K562 (cell line): ENCODE results near the gene RPL15. TPM values are rescaled to one million over a fixed set of nuclear protein-coding genes. Genes with fewer than 3 reads are reported as not detected.

Experiments used
- ARID2 ChIP-seq: fragments of 450-650 bp; IDR thresholded peaks from 2 replicates; pipeline ENCODE4 v1.6.1; 2017; ENCODE audit warnings: antibody characterized with exemption, mild to moderate bottlenecking
- CHD4 ChIP-seq: fragments of 200-600 bp; sonication (generic); IDR thresholded peaks from 3 replicates; pipeline ENCODE4 v1.6.1; 2012; ENCODE audit warnings: low read depth, mild to moderate bottlenecking, mixed read lengths, low read length, inconsistent platforms; ENCODE audit not compliant: insufficient read depth, insufficient replicate concordance, poor library complexity, severe bottlenecking
- DIDO1 ChIP-seq: fragments of 450-650 bp; IDR thresholded peaks from 2 replicates; pipeline ENCODE4 v1.6.1; 2016; ENCODE audit warnings: low read depth, missing biosample characterization, missing genetic modification characterization
- FOXJ2 ChIP-seq: fragments of 200-800 bp; sonication (Bioruptor generic); IDR thresholded peaks from 2 replicates; pipeline ENCODE4 v1.6.1; 2016; ENCODE audit warnings: missing genetic modification characterization, missing compliant biosample characterization
- HDAC6 ChIP-seq: IDR thresholded peaks from 2 replicates; pipeline ENCODE4 v1.6.1; 2012; ENCODE audit warnings: low read depth, mild to moderate bottlenecking, control low read depth, inconsistent platforms, low read length, moderate library complexity
- IFI16 ChIP-seq: fragments of 250-450 bp; sonication (Bioruptor Pico); IDR thresholded peaks from 2 replicates; pipeline ENCODE4 v2.1.2; 2022; ENCODE audit warnings: mild to moderate bottlenecking, inconsistent platforms
- LEF1 ChIP-seq: fragments of 450-650 bp; IDR thresholded peaks from 2 replicates; pipeline ENCODE4 v1.6.1; 2016; ENCODE audit warnings: mild to moderate bottlenecking
- MTA1 ChIP-seq: fragments of 450-650 bp; IDR thresholded peaks from 2 replicates; pipeline ENCODE4 v1.6.1; 2017; ENCODE audit warnings: borderline replicate concordance
- OTX1 ChIP-seq: fragments of 450-650 bp; formaldehyde crosslinking; IDR thresholded peaks from 2 replicates; pipeline ENCODE4 v1.4.0; 2022; ENCODE audit warnings: mild to moderate bottlenecking
- PBX2 ChIP-seq, 2 experiments: IDR thresholded peaks in 1 of 2; conservative IDR thresholded peaks in 1 of 2; 2 replicates each; pipeline ENCODE4 v1.6.1; 2016; ENCODE audit warnings: low read depth in 2 of 2, mild to moderate bottlenecking in 1 of 2, missing compliant biosample characterization in 1 of 2, missing genetic modification characterization in 1 of 2, moderate library complexity in 1 of 2
- RBM34 ChIP-seq: fragments of 200-400 bp; formaldehyde crosslinking; IDR thresholded peaks from 2 replicates; pipeline ENCODE4 v1.6.1; 2018; ENCODE audit warnings: low read length, borderline replicate concordance; ENCODE audit not compliant: insufficient read depth
- REST ChIP-seq, 2 experiments: fragments of 450-650 bp; formaldehyde crosslinking in 1 of 2; IDR thresholded peaks; 2 replicates each; pipeline versions ENCODE4 v1.4.0 to v1.6.1; 2014 to 2020; ENCODE audit warnings: mild to moderate bottlenecking in 2 of 2, borderline replicate concordance in 1 of 2, low read depth in 1 of 2
- TAF15 ChIP-seq: fragments of 200-400 bp; formaldehyde crosslinking; IDR thresholded peaks from 2 replicates; pipeline ENCODE4 v1.6.1; 2017; ENCODE audit warnings: mild to moderate bottlenecking, low read depth, low read length, moderate library complexity
- TEAD1 ChIP-seq, 2 experiments: fragments of 450-650 bp in 1 of 2; sonication (generic) in 1 of 2; formaldehyde crosslinking; IDR thresholded peaks; 2 replicates each; pipeline versions ENCODE4 v1.4.0 to v1.8.0; 2020 to 2022; ENCODE audit warnings: mild to moderate bottlenecking in 2 of 2, missing genetic modification reagents in 1 of 2
- ZNF133 ChIP-seq: fragments of 250-450 bp; sonication (Bioruptor Pico); IDR thresholded peaks from 2 replicates; pipeline ENCODE4 v1.4.0; 2020; ENCODE audit warnings: mild to moderate bottlenecking
- ZNF583 ChIP-seq: fragments of 250-450 bp; sonication (Bioruptor Pico); IDR thresholded peaks from 2 replicates; pipeline ENCODE4 v1.4.0; 2020
- polyA plus RNA-seq, 8 experiments: library from polyadenylated mRNA; depleted of rRNA in 4 of 8; stranded (reverse) in 5 of 8; unstranded in 3 of 8; fragments of >200 nt; fragmentation: Nextera tagmentation in 2 of 8; fragmentation: Illumina TruSeq in 1 of 8; extraction: Ambion mirVana in 2 of 8; extraction: Trizol in 1 of 8; gene quantifications; 2 replicates each; pipeline versions ENCODE4 v1.2.1 to v1.2.3, GENCODE V29; 2011 to 2014; ENCODE audit warnings: inconsistent platforms in 1 of 8, missing spikeins in 1 of 8
- total RNA-seq, 7 experiments: library from RNA; depleted of rRNA in 6 of 7; stranded (reverse); fragments of >200 nt in 6 of 7; fragmentation: Illumina TruSeq in 2 of 7; extraction: Trizol in 2 of 7; gene quantifications; 2 replicates each; pipeline versions ENCODE4 v1.2.1 to v1.2.3, GENCODE V29; 2011 to 2021; ENCODE audit warnings: low replicate concordance in 1 of 7

The RPL15 gene
- total and polyA plus RNA-seq, 9 of the 15 experiments (the other 6 are each of a cell fraction or from before 2014, with no cell fraction given) = 2,393 to 8,850 (median 3,928) TPM

- no peak for TF ChIP-seq ARID2
- TF ChIP-seq DIDO1 (tag) = no peak; the same call in 1 of the 2 replicates
- TF ChIP-seq ZNF583 = peak; percentile 72; the same call in 1 of the 2 replicates
- TF ChIP-seq HDAC6 = 0 out of 2 replicates have a peak, but pooled peaks have one; percentile 82
- TF ChIP-seq ZNF133 = peak; percentile 42; the same call in 1 of the 2 replicates
- TF ChIP-seq PBX2 (CRISPR knock-in tag; IDR thresholded peaks at IDR 0.05; ENCODE audit: low read depth) = no peak
- TF ChIP-seq PBX2 (tag; conservative IDR thresholded peaks at IDR 0.05; ENCODE audit: low read depth) = no peak
- 0 out of 2 replicates have a peak, but pooled peaks have one; percentile 37 for TF ChIP-seq MTA1
- no peak for TF ChIP-seq CHD4
- TF ChIP-seq LEF1 = peak; percentile 86
- peak; percentile 54 to 59; a peak in 1 of 4 replicates for TF ChIP-seq TEAD1 (CRISPR knock-in tag; IDR thresholded peaks at IDR 0.05)
- TF ChIP-seq RBM34 = no peak
- TF ChIP-seq TAF15 = no peak
- TF ChIP-seq IFI16 (CRISPR knock-in tag) = no peak
- TF ChIP-seq FOXJ2 (tag) = peak; percentile 66; the same call in 1 of the 2 replicates
- TF ChIP-seq OTX1 = peak; percentile 83
- TF ChIP-seq REST (IDR thresholded peaks at IDR 0.05; ENCODE audit: borderline replicate concordance) = no peak
- no peak; the same call in none of the 2 replicates for TF ChIP-seq REST (CRISPR knock-in tag; IDR thresholded peaks at IDR 0.05; ENCODE audit: low read depth)
These were observed at the start of gene RPL15, which contains the start of gene NKIRAS1 (continued) for GRCh38 chr3:23916886-23917678.
